K562 (cell line): ENCODE results near the gene KLHL41. TPM values are rescaled to one million over a fixed set of nuclear protein-coding genes. Genes with fewer than 3 reads are reported as not detected.

Experiments
- ATAC-seq: fragments of 200-7000 bp; cut with Tn5 transposase; 3 replicates; pipeline ENCODE4 v1.9.1; 2020; ENCODE audit warnings: moderate library complexity
- BruUV-seq: library from RNA; stranded (reverse); fragments of 400-500 nt; replicated peaks from 2 replicates; lab custom pipeline; 2021; lab: Mats Ljungman, UMichigan
- CTCF ChIA-PET: fragments of 300-600 bp; formaldehyde crosslinking; extraction: SDS; loops from one replicate; lab custom pipeline; 2021; ENCODE audit warnings: low intra/inter-chr PET ratio; lab: Yijun Ruan, JAX
- POLR2A ChIA-PET: fragments of 300-600, 350-650 bp; sonication (Branson Sonifier 250); formaldehyde crosslinking; extraction: SDS; loops from one replicate; lab custom pipeline; 2021; ENCODE audit warnings: antibody characterized with exemption, inconsistent platforms; lab: Yijun Ruan, JAX
- DNase-seq, 4 experiments: peaks; one replicate each; pipeline versions ENCODE4 v3.0.0 to v3.0.0-alpha.2; 2011 to 2018; ENCODE audit warnings: low spot score in 3 of 4, mixed read lengths in 3 of 4; ENCODE audit errors: extremely low read depth in 1 of 4
- FAIRE-seq: peaks from 2 replicates; lab custom pipeline; 2011; peaks lifted over from hg19 to GRCh38; lab: Jason Lieb, UNC
- H2AFZ ChIP-seq: 2 replicates; pipeline ENCODE4 v1.6.0; 2011; ENCODE audit warnings: low read depth, low read length, control low read depth, inconsistent platforms
- H3K27ac ChIP-seq: fragments of 200-600 bp; 3 replicates; pipeline ENCODE4 v1.8.0; 2011; ENCODE audit warnings: low read depth, mild to moderate bottlenecking, control low read depth, inconsistent platforms, low read length, moderate library complexity, mixed read lengths; ENCODE audit errors: extremely low read depth
- H3K27me3 ChIP-seq, 2 experiments: fragments of 300-600 bp in 1 of 2; 2 replicates in 1 of 2; 3 replicates in 1 of 2; pipeline versions ENCODE4 v1.6.0 to v1.8.0; 2011; ENCODE audit warnings: inconsistent platforms in 2 of 2, low read length in 2 of 2, mild to moderate bottlenecking in 1 of 2, mixed read lengths in 1 of 2, moderate library complexity in 1 of 2; ENCODE audit not compliant: control insufficient read depth in 2 of 2, insufficient read depth in 2 of 2
- H3K36me3 ChIP-seq: fragments of 300-600 bp; 3 replicates; pipeline ENCODE4 v1.8.0; 2011; ENCODE audit warnings: mild to moderate bottlenecking, low read length, inconsistent platforms; ENCODE audit not compliant: control insufficient read depth, insufficient read depth
- H3K4me1 ChIP-seq, 2 experiments: fragments of 200-600 bp in 1 of 2; replicated peaks in 1 of 2; 2 replicates in 1 of 2; 3 replicates in 1 of 2; pipeline versions ENCODE4 v1.5.1 to v1.8.0; 2011; ENCODE audit warnings: inconsistent platforms in 2 of 2, low read length in 2 of 2, mild to moderate bottlenecking in 1 of 2, mixed read lengths in 1 of 2, moderate library complexity in 1 of 2; ENCODE audit not compliant: control insufficient read depth in 2 of 2, insufficient read depth in 2 of 2
- H3K4me2 ChIP-seq: 2 replicates; pipeline ENCODE4 v1.6.1; 2011; ENCODE audit warnings: low read length, control low read depth, inconsistent platforms, mixed read lengths; ENCODE audit not compliant: insufficient read depth
- H3K4me3 ChIP-seq: fragments of 200-600 bp; sonication (generic), shearing (Covaris generic); 2 replicates; pipeline ENCODE4 v1.5.1; 2016; ENCODE audit warnings: control low read depth, inconsistent platforms
- H3K79me2 ChIP-seq: fragments of 200-600 bp; 3 replicates; pipeline ENCODE4 v1.8.0; 2011; ENCODE audit warnings: low read length, inconsistent platforms; ENCODE audit not compliant: control insufficient read depth, insufficient read depth
- H3K9ac ChIP-seq, 2 experiments: 2 replicates each; pipeline versions ENCODE4 v1.6.0 to v1.6.1; 2011; ENCODE audit warnings: low read depth in 2 of 2, low read length in 2 of 2, control low read depth in 1 of 2, inconsistent platforms in 1 of 2, mild to moderate bottlenecking in 1 of 2, mixed read lengths in 1 of 2; ENCODE audit not compliant: insufficient read depth in 1 of 2
- H3K9me1 ChIP-seq: one replicate; pipeline ENCODE4 v1.6.0; 2011; ENCODE audit warnings: inconsistent platforms, mild to moderate bottlenecking, low read length, moderate library complexity; ENCODE audit not compliant: control insufficient read depth, insufficient read depth
- H3K9me3 ChIP-seq: replicated peaks from 2 replicates; pipeline ENCODE4 v1.5.1; 2011; ENCODE audit warnings: low read depth, low read length, inconsistent platforms; ENCODE audit not compliant: control insufficient read depth, insufficient read depth
- H4K20me1 ChIP-seq: replicated peaks from 2 replicates; pipeline ENCODE4 v1.6.1; 2011; ENCODE audit warnings: low read length, inconsistent platforms, mixed read lengths; ENCODE audit not compliant: control insufficient read depth, insufficient read depth
- BRF1 ChIP-seq: IDR thresholded peaks from 3 replicates; pipeline ENCODE4 v1.6.1; 2011; ENCODE audit warnings: borderline replicate concordance, mild to moderate bottlenecking; ENCODE audit not compliant: insufficient read length; ENCODE audit errors: extremely low read depth
- CCNT2 ChIP-seq: IDR thresholded peaks from 2 replicates; pipeline ENCODE4 v1.6.1; 2011; ENCODE audit warnings: borderline replicate concordance, low read depth, mild to moderate bottlenecking, moderate library complexity, mixed read lengths, low read length; ENCODE audit not compliant: insufficient read length; ENCODE audit errors: extremely low read depth
- CLOCK ChIP-seq: fragments of 250-450 bp; sonication (Bioruptor Pico); IDR thresholded peaks from 2 replicates; pipeline ENCODE4 v1.4.0; 2020; ENCODE audit warnings: mild to moderate bottlenecking, moderate library complexity, borderline replicate concordance
- HOMEZ ChIP-seq: fragments of 250-450 bp; sonication (Bioruptor Pico); IDR thresholded peaks from 2 replicates; pipeline ENCODE4 v1.4.0; 2020; ENCODE audit warnings: mild to moderate bottlenecking, moderate library complexity
- KLF6 ChIP-seq: fragments of 250-450 bp; sonication (Bioruptor Pico); IDR thresholded peaks from 2 replicates; pipeline ENCODE4 v1.4.0; 2020; ENCODE audit warnings: mild to moderate bottlenecking, moderate library complexity, borderline replicate concordance
- MIER1 ChIP-seq: fragments of 450-650 bp; IDR thresholded peaks from 2 replicates; pipeline ENCODE4 v1.6.1; 2016; ENCODE audit warnings: antibody characterized with exemption, mild to moderate bottlenecking, low read depth
- PHF21A ChIP-seq: fragments of 450-650 bp; IDR thresholded peaks from 2 replicates; pipeline ENCODE4 v1.6.1; 2017; ENCODE audit warnings: low read depth, borderline replicate concordance
- PTRF ChIP-seq: fragments of 450-650 bp; IDR thresholded peaks from 2 replicates; pipeline ENCODE4 v1.6.1; 2016; ENCODE audit warnings: mild to moderate bottlenecking, missing genetic modification characterization, missing compliant biosample characterization
- RAD21 ChIP-seq, 2 experiments: fragments of 250-450 bp in 1 of 2; fragments of 450-650 bp in 1 of 2; sonication (Bioruptor Pico) in 1 of 2; formaldehyde crosslinking in 1 of 2; IDR thresholded peaks in 1 of 2; conservative IDR thresholded peaks in 1 of 2; 2 replicates each; pipeline versions ENCODE4 v1.4.0 to v1.8.0; 2020 to 2022; ENCODE audit warnings: mild to moderate bottlenecking in 2 of 2, moderate library complexity in 1 of 2
- SMAD4 ChIP-seq: fragments of 250-450 bp; sonication (Bioruptor Pico); conservative IDR thresholded peaks from 2 replicates; pipeline ENCODE4 v1.8.0; 2021; ENCODE audit warnings: inconsistent platforms, mild to moderate bottlenecking, moderate library complexity
- SMARCA4 ChIP-seq: fragments of 450-650 bp; IDR thresholded peaks from 2 replicates; pipeline ENCODE4 v1.6.1; 2016
- ZFPM2 ChIP-seq: fragments of 250-450 bp; sonication (Bioruptor Pico); IDR thresholded peaks from 2 replicates; pipeline ENCODE4 v1.5.1; 2022; ENCODE audit warnings: mild to moderate bottlenecking
- ZNF512 ChIP-seq: IDR thresholded peaks from 2 replicates; pipeline ENCODE4 v1.6.1; 2016; ENCODE audit warnings: missing genetic modification characterization, missing compliant biosample characterization
- ZNF668 ChIP-seq: fragments of 250-450 bp; sonication (Bioruptor Pico); IDR thresholded peaks from 2 replicates; pipeline ENCODE4 v1.8.0; 2022; ENCODE audit warnings: mild to moderate bottlenecking, inconsistent platforms
- WGBS: fragments of 100-300 bp; shearing (Covaris generic); methylation state at CpG from one replicate; pipeline ENCODE4 v1.1.6; 2016; ENCODE audit warnings: low coverage, mixed read lengths; ENCODE audit not compliant: insufficient coverage; ENCODE audit errors: missing lambda C conversion rate; 5-methylcytosine and 5-hydroxymethylcytosine counted together
- in situ Hi-C: fragments of 300-500 bp; cut with MboI; formaldehyde crosslinking; loops from 4 replicates; pipeline ENCODE4 v1.15.0; 2018; ENCODE audit warnings: inconsistent platforms, mixed read lengths
- intact Hi-C: fragments of 100-400 bp; cut with micrococcal nuclease; formaldehyde crosslinking; loops from 2 replicates; pipeline ENCODE4 v1.14.2; 2022
- polyA plus RNA-seq, 8 experiments: library from polyadenylated mRNA; depleted of rRNA in 4 of 8; stranded (reverse) in 5 of 8; unstranded in 3 of 8; fragments of >200 nt; fragmentation: Nextera tagmentation in 2 of 8; fragmentation: Illumina TruSeq in 1 of 8; extraction: Ambion mirVana in 2 of 8; extraction: Trizol in 1 of 8; gene quantifications; 2 replicates each; pipeline versions ENCODE4 v1.2.1 to v1.2.3, GENCODE V29; 2011 to 2014; ENCODE audit warnings: inconsistent platforms in 1 of 8, missing spikeins in 1 of 8
- total RNA-seq, 7 experiments: library from RNA; depleted of rRNA in 6 of 7; stranded (reverse); fragments of >200 nt in 6 of 7; fragmentation: Illumina TruSeq in 2 of 7; extraction: Trizol in 2 of 7; gene quantifications; 2 replicates each; pipeline versions ENCODE4 v1.2.1 to v1.2.3, GENCODE V29; 2011 to 2021; ENCODE audit warnings: low replicate concordance in 1 of 7

KLHL41 gene
- total and polyA plus RNA-seq, 9 of the 15 experiments (the other 6 are each of a cell fraction or from before 2014, with no cell fraction given), result 0.05 to 1.5 (median 0.09) TPM

GRCh38 chr2:169509955-169510354 lies 453 bp downstream of the KLHL41 start (continued):
- no peak for TF ChIP-seq CLOCK (CRISPR knock-in tag)
- TF ChIP-seq ZNF668 (CRISPR knock-in tag), result no peak
- no peak for TF ChIP-seq CCNT2
- TF ChIP-seq RAD21 (CRISPR knock-in tag; conservative IDR thresholded peaks at IDR 0.05 in 1 of 2, IDR thresholded peaks at IDR 0.05 in 1 of 2), result no peak
- TF ChIP-seq SMAD4 (CRISPR knock-in tag), result peak; percentile 78; the same call in 1 of the 2 replicates
- TF ChIP-seq PHF21A, result no peak

GRCh38 chr2:169510496-169510895 lies 994 bp downstream of the KLHL41 start:
- no TSS peak for BruUV-seq
- DNase-seq (no peak), FAIRE-seq (no peak), ATAC-seq (no peak)
- no peak overlapping the region for H3K9ac ChIP-seq
- POLR2A ChIA-PET, result no interaction called here
- H3K9me3 ChIP-seq, result no peaks in the 10 kb centered on the region
- intact Hi-C loops, result no loop called here
- H3K4me1 ChIP-seq, result peaks cover 0 to 7% of the 10 kb centered on the region in 2 experiments; a peak in 2 of 5 replicates
- no peaks in the 10 kb centered on the region for H3K36me3 ChIP-seq
- no peaks in the 10 kb centered on the region for H4K20me1 ChIP-seq
- CTCF ChIA-PET, result no interaction called here
- no peak overlapping the region for H3K4me2 ChIP-seq
- no peaks in the 10 kb centered on the region for H3K9me1 ChIP-seq
- no peak overlapping the region for H2AFZ ChIP-seq
- WGBS, result 69% methylated on average over 4 of the region's 4 CpGs
- H3K27me3 ChIP-seq, result no peaks in the 10 kb centered on the region
- no peak overlapping the region for H3K27ac ChIP-seq
- in situ Hi-C loops, result no loop called here
- no peak overlapping the region for H3K4me3 ChIP-seq
- H3K79me2 ChIP-seq, result no peaks in the 10 kb centered on the region
- TF ChIP-seq KLF6 (CRISPR knock-in tag), result no peak
- TF ChIP-seq MIER1, result no peak
- no peak for TF ChIP-seq HOMEZ (CRISPR knock-in tag)
- 0 out of 2 replicates have a peak, but pooled peaks have one; percentile 11 for TF ChIP-seq PTRF (tag)
- TF ChIP-seq ZNF512, result 0 out of 2 replicates have a peak, but pooled peaks have one; percentile 15
- no peak for TF ChIP-seq BRF1
- TF ChIP-seq SMARCA4, result no peak
- no peak for TF ChIP-seq ZFPM2 (CRISPR knock-in tag)
